HEK293 (cell line): ENCODE results near the gene OR5D18.

ENCODE experiments used
- CTCF ChIA-PET: fragments of 350-600 bp; formaldehyde crosslinking; extraction: SDS; loops from one replicate; lab custom pipeline; 2021; ENCODE audit warnings: antibody characterized with exemption; lab: Yijun Ruan, JAX
- POLR2A ChIA-PET: fragments of 300-600 bp; formaldehyde crosslinking; extraction: SDS; loops from one replicate; lab custom pipeline; 2020; ENCODE audit warnings: antibody characterized with exemption, inconsistent platforms; lab: Yijun Ruan, JAX
- H3K27ac ChIP-seq: fragments of 200-500 bp; sonication (Bioruptor generic); 2 replicates; pipeline ENCODE4 v1.5.1; 2014; ENCODE audit warnings: low read depth, low read length, control low read depth, inconsistent platforms; ENCODE audit errors: extremely low read depth
- H3K36me3 ChIP-seq, 2 experiments: fragments of 200-500 bp in 1 of 2; sonication (Bioruptor generic) in 1 of 2; 1 replicate in 1 of 2; 2 replicates in 1 of 2; pipeline ENCODE4 v1.5.1; 2014 to 2017; ENCODE audit warnings: inconsistent platforms in 2 of 2, low read length in 2 of 2; ENCODE audit not compliant: control insufficient read depth in 2 of 2, insufficient read depth in 1 of 2
- H3K4me1 ChIP-seq: fragments of 200-500 bp; sonication (Bioruptor generic); 2 replicates; pipeline ENCODE4 v1.5.1; 2014; ENCODE audit warnings: mild to moderate bottlenecking, low read length, inconsistent platforms; ENCODE audit not compliant: control insufficient read depth, insufficient read depth
- H3K4me3 ChIP-seq: 2 replicates; pipeline ENCODE4 v1.5.1; 2011; ENCODE audit warnings: low read depth, mild to moderate bottlenecking, control low read depth, low read length, moderate library complexity
- H3K9me3 ChIP-seq: fragments of 200-500 bp; sonication (Bioruptor generic); 2 replicates; pipeline ENCODE4 v1.5.1; 2014; ENCODE audit warnings: low read depth, low read length, inconsistent platforms; ENCODE audit not compliant: control insufficient read depth, insufficient read depth
- BCL11A ChIP-seq: fragments of 450-650 bp; formaldehyde crosslinking; IDR thresholded peaks from 2 replicates; pipeline ENCODE4 v1.5.1; 2016; ENCODE audit warnings: low read depth, missing biosample characterization, missing genetic modification characterization
- CTCF ChIP-seq: fragments of 450-650 bp; formaldehyde crosslinking; IDR thresholded peaks from 2 replicates; pipeline ENCODE4 v1.5.1; 2016; ENCODE audit warnings: missing biosample characterization, missing genetic modification characterization
- HOXA7 ChIP-seq: sonication (generic); formaldehyde crosslinking; IDR thresholded peaks from 2 replicates; pipeline ENCODE4 v1.8.1; 2022; ENCODE audit warnings: missing genetic modification reagents, borderline replicate concordance
- HOXC10 ChIP-seq: sonication (generic); formaldehyde crosslinking; IDR thresholded peaks from 2 replicates; pipeline ENCODE4 v1.8.1; 2023; ENCODE audit warnings: mild to moderate bottlenecking, missing genetic modification reagents
- KLF8 ChIP-seq: fragments of 450-650 bp; formaldehyde crosslinking; IDR thresholded peaks from 2 replicates; pipeline ENCODE4 v1.5.1; 2016; ENCODE audit warnings: missing biosample characterization, missing genetic modification characterization
- PRDM6 ChIP-seq: fragments of 450-650 bp; formaldehyde crosslinking; IDR thresholded peaks from 2 replicates; pipeline ENCODE4 v1.5.1; 2017; ENCODE audit warnings: missing biosample characterization, missing genetic modification characterization
- ZBTB26 ChIP-seq: fragments of 450-650 bp; formaldehyde crosslinking; optimal IDR thresholded peaks from 2 replicates; pipeline ENCODE3; 2016; ENCODE audit warnings: missing biosample characterization, mild to moderate bottlenecking, missing genetic modification characterization
- ZEB2 ChIP-seq: fragments of 450-650 bp; formaldehyde crosslinking; IDR thresholded peaks from 2 replicates; pipeline ENCODE4 v1.5.1; 2016; ENCODE audit warnings: missing biosample characterization, missing genetic modification characterization
- ZFP41 ChIP-seq: fragments of 450-650 bp; formaldehyde crosslinking; IDR thresholded peaks from 2 replicates; pipeline ENCODE4 v1.5.1; 2016; ENCODE audit warnings: missing biosample characterization, missing genetic modification characterization, borderline replicate concordance
- ZNF132 ChIP-seq: fragments of 450-650 bp; formaldehyde crosslinking; IDR thresholded peaks from 2 replicates; pipeline ENCODE4 v1.5.1; 2017; ENCODE audit warnings: missing biosample characterization, missing genetic modification characterization, borderline replicate concordance
- ZNF140 ChIP-seq: fragments of 450-650 bp; formaldehyde crosslinking; IDR thresholded peaks from 2 replicates; pipeline ENCODE4 v1.5.1; 2016; ENCODE audit warnings: missing biosample characterization, missing genetic modification characterization
- ZNF148 ChIP-seq: fragments of 450-650 bp; formaldehyde crosslinking; IDR thresholded peaks from 2 replicates; pipeline ENCODE4 v1.5.0; 2017; ENCODE audit warnings: missing biosample characterization, missing genetic modification characterization, borderline replicate concordance
- ZNF223 ChIP-seq: fragments of 450-650 bp; formaldehyde crosslinking; IDR thresholded peaks from 2 replicates; pipeline ENCODE4 v1.5.1; 2016; ENCODE audit warnings: missing biosample characterization, missing genetic modification characterization
- ZNF239 ChIP-seq: fragments of 450-650 bp; formaldehyde crosslinking; IDR thresholded peaks from 2 replicates; pipeline ENCODE4 v1.5.1; 2016; ENCODE audit warnings: missing biosample characterization, missing genetic modification characterization
- ZNF292 ChIP-seq: fragments of 450-650 bp; formaldehyde crosslinking; IDR thresholded peaks from 2 replicates; pipeline ENCODE4 v1.5.1; 2016; ENCODE audit warnings: low read depth, missing biosample characterization, missing genetic modification characterization, borderline replicate concordance
- ZNF302 ChIP-seq: fragments of 450-650 bp; formaldehyde crosslinking; IDR thresholded peaks from 2 replicates; pipeline ENCODE4 v1.5.1; 2016; ENCODE audit warnings: missing biosample characterization, missing genetic modification characterization, low read depth
- ZNF335 ChIP-seq: fragments of 450-650 bp; formaldehyde crosslinking; conservative IDR thresholded peaks from 2 replicates; pipeline ENCODE4 v1.5.1; 2016; ENCODE audit warnings: missing biosample characterization, missing genetic modification characterization
- ZNF404 ChIP-seq: fragments of 450-650 bp; formaldehyde crosslinking; IDR thresholded peaks from 2 replicates; pipeline ENCODE4 v1.5.1; 2017; ENCODE audit warnings: missing biosample characterization, missing genetic modification characterization
- ZNF510 ChIP-seq: fragments of 450-650 bp; formaldehyde crosslinking; IDR thresholded peaks from 2 replicates; pipeline ENCODE4 v1.5.1; 2018; ENCODE audit warnings: mild to moderate bottlenecking, missing genetic modification characterization, missing biosample characterization; ENCODE audit not compliant: insufficient replicate concordance
- ZNF621 ChIP-seq: fragments of 450-650 bp; formaldehyde crosslinking; IDR thresholded peaks from 2 replicates; pipeline ENCODE4 v1.5.1; 2017; ENCODE audit warnings: missing biosample characterization, missing genetic modification characterization
- ZNF623 ChIP-seq: fragments of 450-650 bp; formaldehyde crosslinking; IDR thresholded peaks from 2 replicates; pipeline ENCODE4 v1.5.1; 2016; ENCODE audit warnings: missing biosample characterization, missing genetic modification characterization
- ZNF624 ChIP-seq: fragments of 450-650 bp; formaldehyde crosslinking; IDR thresholded peaks from 2 replicates; pipeline ENCODE4 v1.5.1; 2017; ENCODE audit warnings: missing biosample characterization, missing genetic modification characterization
- ZNF707 ChIP-seq: fragments of 450-650 bp; formaldehyde crosslinking; IDR thresholded peaks from 2 replicates; pipeline ENCODE4 v1.5.1; 2016; ENCODE audit warnings: missing biosample characterization, missing genetic modification characterization
- ZNF747 ChIP-seq: fragments of 450-650 bp; formaldehyde crosslinking; IDR thresholded peaks from 2 replicates; pipeline ENCODE4 v1.5.1; 2016; ENCODE audit warnings: missing biosample characterization, missing genetic modification characterization
- ZSCAN30 ChIP-seq: fragments of 450-650 bp; IDR thresholded peaks from 2 replicates; pipeline ENCODE4 v1.5.1; 2018; ENCODE audit warnings: missing biosample characterization, mild to moderate bottlenecking, missing genetic modification characterization, moderate library complexity
- TF ChIP-seq, protein P1 (sequence below): fragments of 450-650 bp; formaldehyde crosslinking; IDR thresholded peaks from 2 replicates; pipeline ENCODE4 v1.5.1; 2016; ENCODE audit warnings: missing biosample characterization, missing genetic modification characterization
- TF ChIP-seq, protein P2 (sequence below): fragments of 450-650 bp; formaldehyde crosslinking; IDR thresholded peaks from 2 replicates; pipeline ENCODE4 v1.5.1; 2016; ENCODE audit warnings: missing biosample characterization, missing genetic modification characterization

OR5D18 gene

GRCh38 chr11:55847453-55847852, 28.0 kb downstream of the OR5D18 start (continued):
- TF ChIP-seq, protein P1, sequence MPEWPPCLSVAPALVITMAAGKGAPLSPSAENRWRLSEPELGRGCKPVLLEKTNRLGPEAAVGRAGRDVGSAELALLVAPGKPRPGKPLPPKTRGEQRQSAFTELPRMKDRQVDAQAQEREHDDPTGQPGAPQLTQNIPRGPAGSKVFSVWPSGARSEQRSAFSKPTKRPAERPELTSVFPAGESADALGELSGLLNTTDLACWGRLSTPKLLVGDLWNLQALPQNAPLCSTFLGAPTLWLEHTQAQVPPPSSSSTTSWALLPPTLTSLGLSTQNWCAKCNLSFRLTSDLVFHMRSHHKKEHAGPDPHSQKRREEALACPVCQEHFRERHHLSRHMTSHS (tag by site-specific recombination), result no peak
- TF ChIP-seq ZBTB26 (tag by site-specific recombination) (no peak), PRDM6 (tag by site-specific recombination) (no peak), BCL11A (tag by site-specific recombination) (no peak), ZNF510 (no peak), ZNF623 (tag by site-specific recombination) (no peak), ZNF140 (tag by site-specific recombination) (no peak), HOXA7 (no peak)

GRCh38 chr11:55849037-55849436, 29.6 kb downstream of the OR5D18 start:
- H3K4me3 ChIP-seq, result no peak overlapping the region
- no peaks in the 10 kb centered on the region for H3K36me3 ChIP-seq
- ChIA-PET CTCF (no interaction called here), POLR2A (no interaction called here)
- H3K9me3 ChIP-seq, result no peaks in the 10 kb centered on the region
- TF ChIP-seq, protein P2, sequence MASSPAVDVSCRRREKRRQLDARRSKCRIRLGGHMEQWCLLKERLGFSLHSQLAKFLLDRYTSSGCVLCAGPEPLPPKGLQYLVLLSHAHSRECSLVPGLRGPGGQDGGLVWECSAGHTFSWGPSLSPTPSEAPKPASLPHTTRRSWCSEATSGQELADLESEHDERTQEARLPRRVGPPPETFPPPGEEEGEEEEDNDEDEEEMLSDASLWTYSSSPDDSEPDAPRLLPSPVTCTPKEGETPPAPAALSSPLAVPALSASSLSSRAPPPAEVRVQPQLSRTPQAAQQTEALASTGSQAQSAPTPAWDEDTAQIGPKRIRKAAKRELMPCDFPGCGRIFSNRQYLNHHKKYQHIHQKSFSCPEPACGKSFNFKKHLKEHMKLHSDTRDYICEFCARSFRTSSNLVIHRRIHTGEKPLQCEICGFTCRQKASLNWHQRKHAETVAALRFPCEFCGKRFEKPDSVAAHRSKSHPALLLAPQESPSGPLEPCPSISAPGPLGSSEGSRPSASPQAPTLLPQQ (tag by site-specific recombination), result no peak
- TF ChIP-seq ZNF747 (tag by site-specific recombination) (no peak), ZNF132 (tag by site-specific recombination) (no peak), ZNF148 (tag by site-specific recombination) (no peak), CTCF (tag by site-specific recombination) (no peak)
- H3K4me1 ChIP-seq, result no peaks in the 10 kb centered on the region
- H3K27ac ChIP-seq, result no peak overlapping the region

DNA sequence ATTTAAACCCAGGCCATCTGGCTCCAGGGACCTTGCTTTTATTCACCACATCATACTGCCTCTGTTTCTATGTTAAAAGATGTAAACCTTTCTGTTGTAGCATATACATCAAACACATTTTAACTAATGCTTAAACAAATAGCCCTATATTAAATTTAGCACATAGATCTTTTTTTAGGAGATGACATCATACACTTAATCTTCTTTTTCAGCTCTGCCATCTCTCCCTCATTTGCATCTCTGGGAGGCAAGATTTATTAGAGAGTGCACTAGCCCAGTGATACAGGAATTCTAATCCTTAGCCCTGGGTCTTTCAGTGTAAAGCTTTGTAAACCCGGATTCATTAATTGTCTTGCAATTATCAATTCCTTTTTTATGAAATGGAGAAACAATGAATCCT, 32.7 kb downstream of the OR5D18 start:
- H3K36me3 ChIP-seq, result no peaks in the 10 kb centered on the region
- H3K4me3 ChIP-seq, result no peak overlapping the region
- CTCF ChIA-PET, result no interaction called here
- H3K27ac ChIP-seq, result no peak overlapping the region
- H3K9me3 ChIP-seq, result no peaks in the 10 kb centered on the region
- POLR2A ChIA-PET, result no interaction called here
- no peaks in the 10 kb centered on the region for H3K4me1 ChIP-seq
- no peak for TF ChIP-seq ZNF239 (tag by site-specific recombination)
- TF ChIP-seq ZNF292 (tag by site-specific recombination), result no peak
- no peak for TF ChIP-seq ZSCAN30 (tag by site-specific recombination)
- TF ChIP-seq ZNF621 (tag by site-specific recombination), result no peak
- no peak for TF ChIP-seq ZNF223 (tag by site-specific recombination)
- no peak for TF ChIP-seq KLF8 (tag by site-specific recombination)
- no peak for TF ChIP-seq ZNF302
- no peak for TF ChIP-seq HOXC10 (CRISPR knock-in tag)
- TF ChIP-seq ZNF707 (tag by site-specific recombination), result no peak
- TF ChIP-seq ZFP41 (tag by site-specific recombination), result no peak
- no peak for TF ChIP-seq ZNF624
- TF ChIP-seq ZNF404 (tag by site-specific recombination), result no peak
- no peak for TF ChIP-seq ZNF335
- no peak for TF ChIP-seq ZEB2
